Measurements from ENCODE around the gene NUDT14. TPM values are rescaled to one million over a fixed set of nuclear protein-coding genes. Genes with fewer than 3 reads are reported as not detected.

Gene NUDT14
- 10 to 100 TPM in 4 of 5 donors, not detected in 1; 15.2 to 62.6 (median 18.4) TPM for total RNA-seq
- polyA plus RNA-seq, result 10 to 100 TPM; 26.6 to 51.7 (median 30.7) TPM
- long read RNA-seq, donor 1, partial matches to known transcripts, result 0 of 4 reads
- long read RNA-seq, donor 1, other reads (novel, unspliced or antisense), result 0 of 4 reads
- long read RNA-seq, donor 2, partial matches to known transcripts, result 0 of 3 reads
- long read RNA-seq, donor 2, other reads (novel, unspliced or antisense), result 0 of 3 reads
- long read RNA-seq, donor 3, partial matches to known transcripts, result 0 of 3 reads
- long read RNA-seq, donor 3, other reads (novel, unspliced or antisense), result 0 of 3 reads
- long read RNA-seq, donor 4, partial matches to known transcripts, result 0 of 3 reads
- long read RNA-seq, donor 4, other reads (novel, unspliced or antisense), result 0 of 3 reads
- long read RNA-seq, donor 5, transcript NUDT14-202 (5 exons, 845 nt), result major isoform, 13 of 14 reads
- long read RNA-seq, donor 5, partial matches to known transcripts, result 0 of 14 reads
- long read RNA-seq, donor 5, other reads (novel, unspliced or antisense), result 0 of 14 reads
- long read RNA-seq, donor 6, transcript NUDT14-202 (5 exons, 845 nt), result major isoform, 18 of 31 reads
- long read RNA-seq, donor 6, partial matches to known transcripts, result 10 of 31 reads
- long read RNA-seq, donor 6, other reads (novel, unspliced or antisense), result 0 of 31 reads
- long read RNA-seq, donor 7, transcript NUDT14-202 (5 exons, 845 nt), result major isoform, 12 of 13 reads
- long read RNA-seq, donor 7, partial matches to known transcripts, result 0 of 13 reads
- long read RNA-seq, donor 7, other reads (novel, unspliced or antisense), result 0 of 13 reads
- long read RNA-seq, donor 8, transcript NUDT14-202 (5 exons, 845 nt), result major isoform, 9 of 11 reads
- long read RNA-seq, donor 8, partial matches to known transcripts, result 0 of 11 reads
- long read RNA-seq, donor 8, other reads (novel, unspliced or antisense), result 0 of 11 reads
- long read RNA-seq, donor 9, transcript NUDT14-202 (5 exons, 845 nt), result major isoform, 7 of 8 reads
- long read RNA-seq, donor 9, partial matches to known transcripts, result 0 of 8 reads
- long read RNA-seq, donor 9, other reads (novel, unspliced or antisense), result 0 of 8 reads
- long read RNA-seq, donor 10, transcript NUDT14-202 (5 exons, 845 nt), result major isoform, 6 of 6 reads
- long read RNA-seq, donor 10, partial matches to known transcripts, result 0 of 6 reads
- long read RNA-seq, donor 10, other reads (novel, unspliced or antisense), result 0 of 6 reads

DNA sequence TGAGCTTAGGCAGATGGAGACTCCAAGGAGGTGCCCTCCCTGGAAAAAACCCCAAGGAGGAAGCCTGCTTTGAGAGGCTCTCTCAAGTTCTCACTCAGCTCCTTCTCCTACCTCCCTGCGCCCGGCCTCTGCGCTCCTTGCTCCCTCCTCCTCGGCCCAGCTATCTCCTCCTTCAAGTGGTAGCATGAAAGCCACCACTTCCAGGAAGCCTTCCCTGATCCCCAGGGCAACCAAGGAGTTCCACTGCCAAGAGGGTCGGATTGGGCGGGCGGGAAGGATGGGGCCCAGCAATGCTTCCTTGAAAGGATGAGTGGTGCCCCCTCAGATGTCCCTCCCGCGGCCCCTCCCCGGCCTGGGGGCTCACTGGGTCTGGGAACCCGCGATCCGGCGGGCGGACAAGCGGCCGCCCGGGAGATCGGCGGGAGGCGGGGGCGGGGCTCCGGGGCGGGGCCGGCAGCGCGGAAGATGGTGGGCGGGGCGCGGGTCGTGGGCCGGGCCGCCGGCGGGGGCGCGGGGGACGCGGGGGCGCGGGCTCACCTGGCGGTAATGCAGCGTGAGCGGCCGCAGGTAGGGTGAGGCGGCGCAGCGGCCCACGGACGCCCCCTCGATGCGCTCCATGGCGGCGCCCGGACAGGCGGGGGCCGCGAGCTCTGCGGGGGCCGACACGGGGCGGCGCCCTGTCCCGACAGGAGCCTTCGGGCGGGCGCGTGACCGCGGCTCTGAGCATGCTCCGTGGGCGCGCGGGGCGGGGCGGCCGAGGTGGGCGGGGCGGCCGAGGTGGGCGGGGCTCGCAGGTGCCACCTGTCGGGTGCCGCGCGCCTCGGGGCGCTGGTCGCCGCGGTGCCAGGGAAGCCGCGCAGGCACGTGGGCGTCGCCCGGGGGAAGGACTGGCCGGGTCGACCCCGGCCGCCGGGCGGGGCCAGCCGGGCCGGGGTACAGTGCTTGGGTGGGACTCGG, at the start of gene NUDT14:
TSS of gene NUDT14 (minus strand) at position 721 of the 957 bp plus-strand sequence. CDS start at position 618, 103 bp downstream.
- intact Hi-C loops (cut with DNase I; ENCODE audit: low total_unique reads), result no loop called here
- peak within 1 kb of the TSS; percentile 55 to 61 (median 58) for H3K4me3 ChIP-seq
- WGBS, 5 donors, result 0 to 2% (median 1%) methylated on average over 32 to 104 of the region's 106 CpGs
- no peaks in the 10 kb centered on the region for H3K9me3 ChIP-seq
- H3K36me3 ChIP-seq, result peaks cover 0 to 6% (median 0%) of the 10 kb centered on the region in 4 donors
- H3K27me3 ChIP-seq, result peaks cover 0 to 24% (median 0%) of the 10 kb centered on the region in 3 donors
- H3K4me1 ChIP-seq, result peaks cover 17 to 25% (median 22%) of the 10 kb centered on the region in 4 donors
- peak within 1 kb of the TSS in 4 of 5 donors; percentile 57 to 88 (median 84) for H3K27ac ChIP-seq
- DNase-seq, result peak; percentile 91 to 93
- TF ChIP-seq EP300 (IDR thresholded peaks at IDR 0.05) (no peak), CTCF (IDR thresholded peaks at IDR 0.05) (peak in 1 of 7 experiments; percentile 5)

GRCh38 chr14:105229099-105229655, 48.1 kb upstream of the NUDT14 start:
- Histone ChIP-seq H3K27me3 (no peaks in the 10 kb centered on the region), H3K27ac (no peak overlapping the region), H3K4me3 (no peak overlapping the region), H3K36me3 (peaks cover 0 to 46% (median 44%) of the 10 kb centered on the region in 4 donors), H3K4me1 (no peaks in the 10 kb centered on the region), H3K9me3 (no peaks in the 10 kb centered on the region)
- WGBS, 5 donors, result 80 to 92% (median 89%) methylated on average over 12 to 18 of the region's 18 CpGs
- TF ChIP-seq POLR2AphosphoS5 (IDR thresholded peaks at IDR 0.05) (no peak), CTCF (IDR thresholded peaks at IDR 0.05) (no peak), POLR2A (IDR thresholded peaks at IDR 0.05) (no peak), EP300 (IDR thresholded peaks at IDR 0.05) (no peak)
- no peak for DNase-seq
- intact Hi-C loops (cut with DNase I; ENCODE audit: low total_unique reads), result no loop called here

- no peak for TF ChIP-seq EP300 (IDR thresholded peaks at IDR 0.05)
- no peaks in the 10 kb centered on the region for H3K4me1 ChIP-seq
- no peaks in the 10 kb centered on the region for H3K9me3 ChIP-seq
- H3K36me3 ChIP-seq, result peaks cover 0 to 52% (median 50%) of the 10 kb centered on the region in 4 donors
- peak in 1 of 2 donors; percentile 37 for DNase-seq
- intact Hi-C loops (cut with DNase I; ENCODE audit: low total_unique reads), result no loop called here
- H3K27ac ChIP-seq, result no peak overlapping the region
- WGBS, 5 donors, result 78 to 84% (median 79%) methylated on average over 11 to 17 of the region's 17 CpGs
- no peaks in the 10 kb centered on the region for H3K27me3 ChIP-seq
- no peak overlapping the region for H3K4me3 ChIP-seq
Observed at GRCh38 chr14:105228562-105228961, 47.5 kb upstream of the NUDT14 start.

DNA sequence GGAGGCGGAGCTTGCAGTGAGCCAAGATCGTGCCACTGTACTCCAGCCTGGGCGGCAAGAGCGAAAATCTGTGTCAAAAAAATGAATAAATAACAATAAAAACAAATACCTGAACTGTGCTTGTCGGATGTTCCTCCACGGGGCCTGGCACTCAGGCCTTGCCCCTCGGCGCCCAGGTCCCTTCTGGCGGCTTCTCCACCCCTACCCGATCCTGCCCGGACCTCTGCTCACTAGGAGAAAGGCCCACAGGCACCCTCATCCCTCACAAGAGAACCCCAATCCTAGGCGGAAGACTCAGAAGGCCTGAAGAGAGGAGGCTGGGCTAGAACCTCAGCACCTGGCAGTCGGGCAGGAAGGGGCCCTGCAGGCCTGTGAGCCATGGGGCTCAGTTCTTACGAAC, 46.2 kb upstream of the NUDT14 start:
- H3K27me3 ChIP-seq, result no peaks in the 10 kb centered on the region
- H3K9me3 ChIP-seq, result no peaks in the 10 kb centered on the region
- DNase-seq, result no peak
- no peak overlapping the region for H3K4me3 ChIP-seq
- intact Hi-C loops (cut with DNase I; ENCODE audit: low total_unique reads), result no loop called here
- TF ChIP-seq CTCF (IDR thresholded peaks at IDR 0.05) (no peak), EP300 (IDR thresholded peaks at IDR 0.05) (no peak), POLR2A (IDR thresholded peaks at IDR 0.05) (no peak)
- H3K4me1 ChIP-seq, result no peaks in the 10 kb centered on the region
- H3K36me3 ChIP-seq, result peaks cover 0 to 62% (median 61%) of the 10 kb centered on the region in 4 donors
- 96 to 98% (median 97%) methylated on average over 13 to 14 of the region's 14 CpGs for WGBS, 5 donors
- H3K27ac ChIP-seq, result no peak overlapping the region
